BJ (cell line): Measurements from ENCODE around the gene KRT9. TPM values are rescaled to one million over a fixed set of nuclear protein-coding genes. Genes with fewer than 3 reads are reported as not detected.
A peak's percentile ranks its signal among the peaks of the same experiment; 100 is the strongest.

Source experiments
- CTCF ChIA-PET: fragments of 350-600 bp; formaldehyde crosslinking; extraction: SDS; loops from one replicate; lab custom pipeline; 2021; ENCODE audit warnings: antibody characterized with exemption, inconsistent platforms; lab: Yijun Ruan, JAX
- POLR2A ChIA-PET: fragments of 300-600 bp; sonication (Branson Sonifier 250); formaldehyde crosslinking; extraction: SDS; loops from one replicate; lab custom pipeline; 2021; ENCODE audit warnings: antibody characterized with exemption; lab: Charles Lee
- DNase-seq: peaks from one replicate; pipeline ENCODE4 v3.0.0-alpha.2; 2011; ENCODE audit warnings: low read depth
- H3K27me3 ChIP-seq: 2 replicates; pipeline ENCODE4 v1.6.0; 2011; ENCODE audit warnings: low read length; ENCODE audit not compliant: control insufficient read depth, insufficient read depth
- H3K36me3 ChIP-seq: 2 replicates; pipeline ENCODE4 v1.5.1; 2011; ENCODE audit warnings: low read length; ENCODE audit not compliant: control insufficient read depth, insufficient read depth
- H3K4me3 ChIP-seq: 2 replicates; pipeline ENCODE4 v1.5.1; 2011; ENCODE audit warnings: low read depth, mild to moderate bottlenecking, control low read depth, low read length
- CTCF ChIP-seq: IDR thresholded peaks from 2 replicates; pipeline ENCODE4 v1.5.1; 2011; ENCODE audit warnings: low read depth, mild to moderate bottlenecking, control low read depth, inconsistent platforms, low read length, moderate library complexity; ENCODE audit not compliant: insufficient read depth
- polyA plus RNA-seq: library from polyadenylated mRNA; depleted of rRNA; stranded (reverse); fragments of >200 nt; gene quantifications from 2 replicates; pipeline ENCODE4 v1.2.3, GENCODE V29; 2011

The KRT9 gene
- polyA plus RNA-seq, 1 experiment: not detected

GRCh38 chr17:41553176-41553575 is 18.7 kb downstream of the KRT9 start:
- Histone ChIP-seq H3K36me3 (no peaks in the 10 kb centered on the region), H3K27me3 (no peaks in the 10 kb centered on the region), H3K4me3 (no peak overlapping the region)
- ChIA-PET POLR2A (no interaction called here), CTCF (interaction anchor here (1.5 to 14.4 kb wide), 3 partner anchors 71 to 111 kb away, joined by 4 to 343 read pairs (median 243); partner anchors contain the start of gene KRT17)
- no peak for DNase-seq
- no peak for TF ChIP-seq CTCF

- POLR2A ChIA-PET: no interaction called here
- Histone ChIP-seq H3K36me3 (no peaks in the 10 kb centered on the region), H3K4me3 (no peak overlapping the region), H3K27me3 (no peaks in the 10 kb centered on the region)
- TF ChIP-seq CTCF: no peak
- no peak for DNase-seq
- CTCF ChIA-PET: interaction anchor here (1.4 to 14.4 kb wide), 5 partner anchors 10 to 112 kb away, joined by 4 to 343 read pairs (median 6); partner anchors contain the start of gene KRT17
These were observed 19.4 kb downstream of the KRT9 start for GRCh38 chr17:41552455-41552854.

- ChIA-PET POLR2A (no interaction called here), CTCF (interaction anchor here (0.6 to 14.4 kb wide), 7 partner anchors 9 to 748 kb away, joined by 3 to 343 read pairs (median 6); no protein-coding TSS in a partner anchor)
- no peak for TF ChIP-seq CTCF
- DNase-seq: no peak
- Histone ChIP-seq H3K36me3 (no peaks in the 10 kb centered on the region), H3K27me3 (no peaks in the 10 kb centered on the region), H3K4me3 (no peak overlapping the region)
These were observed 20.5 kb downstream of the KRT9 start for GRCh38 chr17:41551365-41551764.

- no peak for TF ChIP-seq CTCF
- no peaks in the 10 kb centered on the region for H3K27me3 ChIP-seq
- H3K4me3 ChIP-seq: no peak overlapping the region
- ChIA-PET POLR2A (interaction anchor here (0.6 to 1.6 kb wide), 2 partner anchors 113 to 1239 kb away, joined by 3 to 4 read pairs; no protein-coding TSS in a partner anchor), CTCF (interaction anchor here (0.6 to 14.4 kb wide), 67 partner anchors 9 to 1144 kb away, joined by 3 to 343 read pairs (median 6); partner anchors contain the start of genes EIF1, KRT13, KRT19 and KRT33A)
- no peaks in the 10 kb centered on the region for H3K36me3 ChIP-seq
- no peak for DNase-seq
These were observed 22.2 kb downstream of the KRT9 start for GRCh38 chr17:41549596-41550039.

- ChIA-PET POLR2A (interaction anchor here (0.6 to 1.6 kb wide), 2 partner anchors 114 to 1239 kb away, joined by 3 to 4 read pairs; no protein-coding TSS in a partner anchor), CTCF (interaction anchor here (0.6 to 14.4 kb wide), 86 partner anchors 8 to 1144 kb away, joined by 3 to 343 read pairs (median 5); partner anchors contain the start of genes EIF1, KRT13, KRT19 and KRT20)
- DNase-seq: no peak
- TF ChIP-seq CTCF: peak; percentile 86
- H3K36me3 ChIP-seq: no peaks in the 10 kb centered on the region
- no peak overlapping the region for H3K4me3 ChIP-seq
- no peaks in the 10 kb centered on the region for H3K27me3 ChIP-seq
These were observed 22.8 kb downstream of the KRT9 start for GRCh38 chr17:41548844-41549595.
